HEK293 (cell line): ENCODE data around the gene BIN2.

Source experiments
- CTCF ChIA-PET: fragments of 350-600 bp; formaldehyde crosslinking; extraction: SDS; loops from one replicate; lab custom pipeline; 2021; ENCODE audit warnings: antibody characterized with exemption; lab: Yijun Ruan, JAX
- POLR2A ChIA-PET: fragments of 300-600 bp; formaldehyde crosslinking; extraction: SDS; loops from one replicate; lab custom pipeline; 2020; ENCODE audit warnings: antibody characterized with exemption, inconsistent platforms; lab: Yijun Ruan, JAX
- H3K27ac ChIP-seq: fragments of 200-500 bp; sonication (Bioruptor generic); 2 replicates; pipeline ENCODE4 v1.5.1; 2014; ENCODE audit warnings: low read depth, low read length, control low read depth, inconsistent platforms; ENCODE audit errors: extremely low read depth
- H3K36me3 ChIP-seq, 2 experiments: fragments of 200-500 bp in 1 of 2; sonication (Bioruptor generic) in 1 of 2; 1 replicate in 1 of 2; 2 replicates in 1 of 2; pipeline ENCODE4 v1.5.1; 2014 to 2017; ENCODE audit warnings: inconsistent platforms in 2 of 2, low read length in 2 of 2; ENCODE audit not compliant: control insufficient read depth in 2 of 2, insufficient read depth in 1 of 2
- H3K4me1 ChIP-seq: fragments of 200-500 bp; sonication (Bioruptor generic); 2 replicates; pipeline ENCODE4 v1.5.1; 2014; ENCODE audit warnings: mild to moderate bottlenecking, low read length, inconsistent platforms; ENCODE audit not compliant: control insufficient read depth, insufficient read depth
- H3K4me3 ChIP-seq: 2 replicates; pipeline ENCODE4 v1.5.1; 2011; ENCODE audit warnings: low read depth, mild to moderate bottlenecking, control low read depth, low read length, moderate library complexity
- H3K9me3 ChIP-seq: fragments of 200-500 bp; sonication (Bioruptor generic); 2 replicates; pipeline ENCODE4 v1.5.1; 2014; ENCODE audit warnings: low read depth, low read length, inconsistent platforms; ENCODE audit not compliant: control insufficient read depth, insufficient read depth
- GFI1B ChIP-seq: fragments of 450-650 bp; formaldehyde crosslinking; IDR thresholded peaks from 2 replicates; pipeline ENCODE4 v1.5.1; 2016; ENCODE audit warnings: missing biosample characterization, missing genetic modification characterization
- GLI2 ChIP-seq: fragments of 450-650 bp; formaldehyde crosslinking; IDR thresholded peaks from 2 replicates; pipeline ENCODE4; 2017; ENCODE audit warnings: missing biosample characterization, missing genetic modification characterization, low read depth, borderline replicate concordance
- GLI4 ChIP-seq: fragments of 450-650 bp; formaldehyde crosslinking; IDR thresholded peaks from 2 replicates; pipeline ENCODE4 v1.5.1; 2016; ENCODE audit warnings: missing biosample characterization, missing genetic modification characterization
- HOXA7 ChIP-seq: sonication (generic); formaldehyde crosslinking; IDR thresholded peaks from 2 replicates; pipeline ENCODE4 v1.8.1; 2022; ENCODE audit warnings: missing genetic modification reagents, borderline replicate concordance
- KLF1 ChIP-seq: fragments of 450-650 bp; formaldehyde crosslinking; IDR thresholded peaks from 2 replicates; pipeline ENCODE4 v1.5.1; 2016; ENCODE audit warnings: missing biosample characterization, missing genetic modification characterization
- MEIS1 ChIP-seq: sonication (generic); formaldehyde crosslinking; IDR thresholded peaks from 2 replicates; pipeline ENCODE4 v1.8.1; 2022; ENCODE audit warnings: missing genetic modification reagents, mild to moderate bottlenecking, borderline replicate concordance
- OSR2 ChIP-seq: fragments of 450-650 bp; formaldehyde crosslinking; IDR thresholded peaks from 2 replicates; pipeline ENCODE4 v1.5.1; 2016; ENCODE audit warnings: missing biosample characterization, missing genetic modification characterization
- RBAK ChIP-seq: fragments of 450-650 bp; formaldehyde crosslinking; IDR thresholded peaks from 2 replicates; pipeline ENCODE4 v1.5.1; 2016; ENCODE audit warnings: missing biosample characterization, missing genetic modification characterization
- SP2 ChIP-seq: fragments of 450-650 bp; formaldehyde crosslinking; IDR thresholded peaks from 2 replicates; pipeline ENCODE4 v1.5.1; 2016; ENCODE audit warnings: missing biosample characterization, missing genetic modification characterization
- TCF7L2 ChIP-seq: IDR thresholded peaks from 2 replicates; pipeline ENCODE4 v1.6.1; 2011; ENCODE audit warnings: low read depth, mild to moderate bottlenecking, inconsistent platforms, low read length, moderate library complexity, borderline replicate concordance
- ZBTB20 ChIP-seq: fragments of 450-650 bp; formaldehyde crosslinking; IDR thresholded peaks from 2 replicates; pipeline ENCODE4 v1.5.1; 2016; ENCODE audit warnings: missing biosample characterization, missing genetic modification characterization
- ZNF112 ChIP-seq: fragments of 450-650 bp; formaldehyde crosslinking; IDR thresholded peaks from 2 replicates; pipeline ENCODE4 v1.5.0; 2017; ENCODE audit warnings: missing biosample characterization, missing genetic modification characterization
- ZNF146 ChIP-seq: fragments of 450-650 bp; formaldehyde crosslinking; IDR thresholded peaks from 2 replicates; pipeline ENCODE4 v1.5.1; 2016; ENCODE audit warnings: missing biosample characterization, missing genetic modification characterization
- ZNF2 ChIP-seq: fragments of 450-650 bp; formaldehyde crosslinking; IDR thresholded peaks from 2 replicates; pipeline ENCODE4 v1.5.1; 2016; ENCODE audit warnings: missing biosample characterization, missing genetic modification characterization
- ZNF202 ChIP-seq: fragments of 450-650 bp; formaldehyde crosslinking; IDR thresholded peaks from 2 replicates; pipeline ENCODE4 v1.5.1; 2016; ENCODE audit warnings: missing biosample characterization, missing genetic modification characterization, borderline replicate concordance
- ZNF248 ChIP-seq: fragments of 450-650 bp; formaldehyde crosslinking; IDR thresholded peaks from 2 replicates; pipeline ENCODE4 v1.5.1; 2017; ENCODE audit warnings: missing biosample characterization, missing genetic modification characterization
- ZNF311 ChIP-seq: fragments of 450-650 bp; formaldehyde crosslinking; IDR thresholded peaks from 2 replicates; pipeline ENCODE4 v1.5.1; 2017; ENCODE audit warnings: missing biosample characterization, missing genetic modification characterization, borderline replicate concordance
- ZNF354C ChIP-seq: fragments of 450-650 bp; formaldehyde crosslinking; IDR thresholded peaks from 2 replicates; pipeline ENCODE4 v1.5.1; 2016; ENCODE audit warnings: missing biosample characterization, missing genetic modification characterization, low read depth, borderline replicate concordance
- ZNF394 ChIP-seq: fragments of 450-650 bp; formaldehyde crosslinking; IDR thresholded peaks from 2 replicates; pipeline ENCODE4 v1.5.1; 2016; ENCODE audit warnings: missing biosample characterization, missing genetic modification characterization, mild to moderate bottlenecking, moderate library complexity, borderline replicate concordance
- ZNF423 ChIP-seq: fragments of 450-650 bp; formaldehyde crosslinking; IDR thresholded peaks from 2 replicates; pipeline ENCODE4 v1.5.1; 2016; ENCODE audit warnings: missing biosample characterization, missing genetic modification characterization
- ZNF544 ChIP-seq: fragments of 450-650 bp; formaldehyde crosslinking; IDR thresholded peaks from 2 replicates; pipeline ENCODE4 v1.5.0; 2017; ENCODE audit warnings: missing biosample characterization, missing genetic modification characterization
- ZNF621 ChIP-seq: fragments of 450-650 bp; formaldehyde crosslinking; IDR thresholded peaks from 2 replicates; pipeline ENCODE4 v1.5.1; 2017; ENCODE audit warnings: missing biosample characterization, missing genetic modification characterization
- ZNF677 ChIP-seq: fragments of 450-650 bp; IDR thresholded peaks from 2 replicates; pipeline ENCODE4 v1.5.0; 2018; ENCODE audit warnings: missing biosample characterization, mild to moderate bottlenecking, missing genetic modification characterization, moderate library complexity
- ZNF76 ChIP-seq: fragments of 450-650 bp; formaldehyde crosslinking; IDR thresholded peaks from 2 replicates; pipeline ENCODE4; 2016; ENCODE audit warnings: low read depth, missing biosample characterization, missing genetic modification characterization, borderline replicate concordance
- ZNF830 ChIP-seq: fragments of 450-650 bp; IDR thresholded peaks from 2 replicates; pipeline ENCODE4 v1.5.0; 2018; ENCODE audit warnings: missing biosample characterization, missing genetic modification characterization, low read depth, mild to moderate bottlenecking, moderate library complexity
- ZXDB ChIP-seq: fragments of 450-650 bp; formaldehyde crosslinking; IDR thresholded peaks from 2 replicates; pipeline ENCODE4 v1.5.1; 2016; ENCODE audit warnings: missing biosample characterization, missing genetic modification characterization
- TF ChIP-seq, protein P1 (sequence below): fragments of 450-650 bp; formaldehyde crosslinking; IDR thresholded peaks from 2 replicates; pipeline ENCODE4; 2016; ENCODE audit warnings: missing biosample characterization, missing genetic modification characterization
- TF ChIP-seq, protein P2 (sequence below): fragments of 450-650 bp; formaldehyde crosslinking; IDR thresholded peaks from 2 replicates; pipeline ENCODE4 v1.5.1; 2016; ENCODE audit warnings: missing biosample characterization, missing genetic modification characterization
- TF ChIP-seq, protein P3 (sequence below): fragments of 450-650 bp; formaldehyde crosslinking; IDR thresholded peaks from 2 replicates; pipeline ENCODE4 v1.5.1; 2016; ENCODE audit warnings: missing biosample characterization, missing genetic modification characterization

Gene BIN2

DNA sequence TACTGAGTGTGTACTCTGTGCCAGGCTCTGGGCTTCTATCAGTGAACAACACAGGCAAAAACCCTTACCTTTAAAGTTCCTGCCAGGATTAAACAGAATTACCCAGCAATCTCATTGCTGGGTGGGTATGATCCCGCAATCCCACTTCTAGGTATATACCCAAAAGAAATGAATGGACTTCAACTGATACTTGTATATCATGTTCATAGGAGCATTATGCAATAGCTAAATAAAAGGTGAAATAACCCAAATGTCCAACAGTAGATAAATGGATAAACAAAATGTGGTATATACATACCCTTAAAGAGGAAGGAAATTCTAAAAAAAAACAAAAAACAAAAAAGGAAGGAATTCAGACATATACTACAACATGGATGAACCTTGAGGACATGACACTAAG, 70.7 kb downstream of the BIN2 start:
- H3K4me3 ChIP-seq = no peak overlapping the region
- H3K4me1 ChIP-seq = no peaks in the 10 kb centered on the region
- CTCF ChIA-PET = interaction anchor here (0.6 to 2.5 kb wide), 11 partner anchors 8 to 441 kb away, joined by 3 to 19 read pairs (median 8); partner anchors contain the start of gene SMAGP
- H3K9me3 ChIP-seq = no peaks in the 10 kb centered on the region
- TF ChIP-seq ZNF202 (no peak), MEIS1 (CRISPR knock-in tag) (no peak), ZXDB (no peak), ZNF146 (tag by site-specific recombination) (no peak)
- TF ChIP-seq, protein P1, sequence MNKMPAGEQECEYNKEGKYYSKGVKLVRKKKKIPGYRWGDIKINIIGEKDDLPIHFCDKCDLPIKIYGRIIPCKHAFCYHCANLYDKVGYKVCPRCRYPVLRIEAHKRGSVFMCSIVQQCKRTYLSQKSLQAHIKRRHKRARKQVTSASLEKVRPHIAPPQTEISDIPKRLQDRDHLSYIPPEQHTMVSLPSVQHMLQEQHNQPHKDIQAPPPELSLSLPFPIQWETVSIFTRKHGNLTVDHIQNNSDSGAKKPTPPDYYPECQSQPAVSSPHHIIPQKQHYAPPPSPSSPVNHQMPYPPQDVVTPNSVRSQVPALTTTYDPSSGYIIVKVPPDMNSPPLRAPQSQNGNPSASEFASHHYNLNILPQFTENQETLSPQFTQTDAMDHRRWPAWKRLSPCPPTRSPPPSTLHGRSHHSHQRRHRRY (tag by site-specific recombination) = no peak
- no peaks in the 10 kb centered on the region for H3K36me3 ChIP-seq
- H3K27ac ChIP-seq = no peak overlapping the region
- POLR2A ChIA-PET = interaction anchor here (0.8 kb wide), 1 partner anchor 15 kb away, joined by 3 read pairs; the partner anchor contains the start of gene DAZAP2

DNA sequence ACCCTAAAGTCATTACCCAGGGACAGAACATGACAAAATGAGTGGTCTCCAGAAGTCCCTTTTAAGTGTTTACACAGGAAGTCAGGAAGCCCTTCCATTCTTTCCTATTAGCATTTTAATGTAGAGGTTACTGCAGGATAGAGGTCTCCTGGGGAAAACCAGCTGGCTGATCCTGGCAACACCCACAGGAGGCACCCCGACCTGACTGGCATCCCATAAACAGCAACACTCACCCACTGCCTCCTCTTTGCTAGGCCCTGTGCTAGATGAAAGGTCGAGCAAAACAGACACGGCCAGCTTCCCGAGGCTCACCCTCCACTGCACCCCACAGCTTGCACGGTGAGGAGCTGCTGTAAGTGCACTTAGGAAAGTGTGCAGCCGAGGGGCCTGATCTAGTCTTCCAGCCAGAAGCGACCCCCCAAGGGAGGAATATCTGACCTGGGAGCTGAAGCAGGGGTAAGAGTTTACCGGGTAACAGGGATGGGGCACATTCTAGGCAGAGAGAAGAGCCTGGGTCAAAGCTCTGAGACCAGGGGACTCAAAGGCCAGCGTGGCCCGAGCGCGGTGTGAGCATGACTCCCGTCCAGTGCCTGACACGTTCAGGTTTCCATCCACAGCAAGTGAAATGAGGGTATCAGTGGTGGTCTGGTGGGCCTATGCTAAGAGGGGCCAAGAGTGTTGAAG, 76.3 kb downstream of the BIN2 start:
- Histone ChIP-seq H3K4me3 (no peak overlapping the region), H3K36me3 (peaks cover 10 to 26% of the 10 kb centered on the region in 2 experiments), H3K27ac (no peak overlapping the region), H3K9me3 (no peaks in the 10 kb centered on the region), H3K4me1 (no peaks in the 10 kb centered on the region)
- POLR2A ChIA-PET = no interaction called here
- CTCF ChIA-PET = interaction anchor here (0.5 kb wide), 1 partner anchor 422 kb away, joined by 4 read pairs; no protein-coding TSS in a partner anchor
- TF ChIP-seq RBAK (tag by site-specific recombination) (no peak), ZBTB20 (tag by site-specific recombination) (no peak), KLF1 (tag by site-specific recombination) (no peak), SP2 (tag by site-specific recombination) (no peak), ZNF2 (tag by site-specific recombination) (no peak), ZNF830 (tag by site-specific recombination) (no peak), ZNF394 (tag by site-specific recombination) (no peak), GLI2 (no peak), ZNF76 (no peak), HOXA7 (no peak), ZNF423 (peak; percentile 30; the same call in 1 of the 2 replicates), ZNF112 (tag by site-specific recombination) (no peak), ZNF311 (no peak), ZNF621 (no peak), TCF7L2 (no peak), ZNF354C (tag by site-specific recombination) (no peak), ZNF544 (no peak), GLI4 (no peak), ZNF677 (tag by site-specific recombination) (no peak), OSR2 (tag by site-specific recombination) (no peak), ZNF248 (tag by site-specific recombination) (no peak), GFI1B (tag by site-specific recombination) (no peak)
- TF ChIP-seq, protein P2, sequence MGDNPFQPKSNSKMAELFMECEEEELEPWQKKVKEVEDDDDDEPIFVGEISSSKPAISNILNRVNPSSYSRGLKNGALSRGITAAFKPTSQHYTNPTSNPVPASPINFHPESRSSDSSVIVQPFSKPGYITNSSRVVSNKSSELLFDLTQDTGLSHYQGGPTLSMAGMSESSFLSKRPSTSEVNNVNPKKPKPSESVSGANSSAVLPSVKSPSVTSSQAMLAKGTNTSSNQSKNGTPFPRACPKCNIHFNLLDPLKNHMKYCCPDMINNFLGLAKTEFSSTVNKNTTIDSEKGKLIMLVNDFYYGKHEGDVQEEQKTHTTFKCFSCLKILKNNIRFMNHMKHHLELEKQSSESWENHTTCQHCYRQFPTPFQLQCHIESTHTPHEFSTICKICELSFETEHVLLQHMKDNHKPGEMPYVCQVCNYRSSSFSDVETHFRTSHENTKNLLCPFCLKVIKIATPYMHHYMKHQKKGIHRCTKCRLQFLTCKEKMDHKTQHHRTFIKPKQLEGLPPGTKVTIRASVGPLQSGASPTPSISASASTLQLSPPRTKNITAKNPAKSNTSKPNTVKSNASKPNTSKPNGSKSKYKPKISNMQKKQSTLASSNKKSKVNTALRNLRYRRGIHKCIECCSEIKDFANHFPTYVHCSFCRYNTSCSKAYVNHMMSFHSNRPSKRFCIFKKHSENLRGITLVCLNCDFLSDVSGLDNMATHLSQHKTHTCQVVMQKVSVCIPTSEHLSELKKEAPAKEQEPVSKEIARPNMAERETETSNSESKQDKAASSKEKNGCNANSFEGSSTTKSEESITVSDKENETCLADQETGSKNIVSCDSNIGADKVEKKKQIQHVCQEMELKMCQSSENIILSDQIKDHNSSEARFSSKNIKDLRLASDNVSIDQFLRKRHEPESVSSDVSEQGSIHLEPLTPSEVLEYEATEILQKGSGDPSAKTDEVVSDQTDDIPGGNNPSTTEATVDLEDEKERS (tag by site-specific recombination) = no peak
- TF ChIP-seq, protein P3, sequence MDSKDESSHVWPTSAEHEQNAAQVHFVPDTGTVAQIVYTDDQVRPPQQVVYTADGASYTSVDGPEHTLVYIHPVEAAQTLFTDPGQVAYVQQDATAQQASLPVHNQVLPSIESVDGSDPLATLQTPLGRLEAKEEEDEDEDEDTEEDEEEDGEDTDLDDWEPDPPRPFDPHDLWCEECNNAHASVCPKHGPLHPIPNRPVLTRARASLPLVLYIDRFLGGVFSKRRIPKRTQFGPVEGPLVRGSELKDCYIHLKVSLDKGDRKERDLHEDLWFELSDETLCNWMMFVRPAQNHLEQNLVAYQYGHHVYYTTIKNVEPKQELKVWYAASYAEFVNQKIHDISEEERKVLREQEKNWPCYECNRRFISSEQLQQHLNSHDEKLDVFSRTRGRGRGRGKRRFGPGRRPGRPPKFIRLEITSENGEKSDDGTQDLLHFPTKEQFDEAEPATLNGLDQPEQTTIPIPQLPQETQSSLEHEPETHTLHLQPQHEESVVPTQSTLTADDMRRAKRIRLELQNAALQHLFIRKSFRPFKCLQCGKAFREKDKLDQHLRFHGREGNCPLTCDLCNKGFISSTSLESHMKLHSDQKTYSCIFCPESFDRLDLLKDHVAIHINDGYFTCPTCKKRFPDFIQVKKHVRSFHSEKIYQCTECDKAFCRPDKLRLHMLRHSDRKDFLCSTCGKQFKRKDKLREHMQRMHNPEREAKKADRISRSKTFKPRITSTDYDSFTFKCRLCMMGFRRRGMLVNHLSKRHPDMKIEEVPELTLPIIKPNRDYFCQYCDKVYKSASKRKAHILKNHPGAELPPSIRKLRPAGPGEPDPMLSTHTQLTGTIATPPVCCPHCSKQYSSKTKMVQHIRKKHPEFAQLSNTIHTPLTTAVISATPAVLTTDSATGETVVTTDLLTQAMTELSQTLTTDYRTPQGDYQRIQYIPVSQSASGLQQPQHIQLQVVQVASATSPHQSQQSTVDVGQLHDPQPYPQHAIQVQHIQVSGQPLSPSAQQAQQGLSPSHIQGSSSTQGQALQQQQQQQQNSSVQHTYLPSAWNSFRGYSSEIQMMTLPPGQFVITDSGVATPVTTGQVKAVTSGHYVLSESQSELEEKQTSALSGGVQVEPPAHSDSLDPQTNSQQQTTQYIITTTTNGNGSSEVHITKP = no peak
